C1 segment of cervical spinal cord (tissue), 14 donors: Measurements from ENCODE around the gene RTF1.
"Not testable (repeated sequence)": the region's sequence is repeated elsewhere in the genome, so short reads cannot be mapped to it uniquely, and the experiment has no call there.

Source experiments
- DNase-seq, 14 donors: peaks; one replicate each; lab custom pipeline; 2025; lab: John Stamatoyannopoulos, UW

Gene RTF1

DNA sequence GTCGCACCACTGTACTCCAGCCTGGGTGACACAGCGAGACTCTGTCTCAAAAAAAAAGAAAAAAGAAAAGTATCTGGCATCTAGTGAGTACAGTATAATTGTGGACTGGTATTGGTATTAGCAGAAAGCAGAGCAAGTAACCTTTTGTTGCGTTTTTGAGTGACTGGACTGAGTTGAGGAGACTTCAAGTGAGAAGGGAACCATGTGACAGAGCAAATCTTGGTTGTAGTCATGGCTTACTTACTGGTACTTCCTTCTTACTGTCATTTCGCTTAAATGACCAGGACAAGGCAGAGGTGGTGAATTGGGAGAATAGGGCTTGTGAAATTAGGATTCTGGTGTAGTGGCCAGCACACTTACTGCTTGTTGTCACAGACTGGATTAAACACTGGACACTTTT lies 20.6 kb downstream of the RTF1 start:
- DNase-seq: no peak

DNA sequence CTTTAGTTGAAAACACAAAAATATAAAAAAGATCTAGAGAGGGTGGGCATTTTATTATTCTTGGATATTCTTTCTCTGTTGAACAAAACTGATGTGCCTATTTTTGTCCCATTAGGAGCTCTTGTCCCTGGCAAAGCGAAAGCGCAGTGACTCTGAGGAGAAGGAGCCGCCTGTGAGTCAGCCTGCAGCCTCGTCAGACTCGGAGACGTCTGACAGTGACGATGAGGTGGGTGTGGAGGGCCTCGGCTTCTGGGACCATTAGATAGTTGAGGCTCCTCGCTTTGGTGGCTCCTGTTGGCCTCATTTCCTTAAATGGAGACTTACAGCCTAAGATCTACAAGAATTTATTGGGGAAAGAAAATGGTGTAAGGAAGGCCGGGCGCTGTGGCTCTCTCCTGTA lies 21.3 kb downstream of the RTF1 start:
- no peak for DNase-seq

DNA sequence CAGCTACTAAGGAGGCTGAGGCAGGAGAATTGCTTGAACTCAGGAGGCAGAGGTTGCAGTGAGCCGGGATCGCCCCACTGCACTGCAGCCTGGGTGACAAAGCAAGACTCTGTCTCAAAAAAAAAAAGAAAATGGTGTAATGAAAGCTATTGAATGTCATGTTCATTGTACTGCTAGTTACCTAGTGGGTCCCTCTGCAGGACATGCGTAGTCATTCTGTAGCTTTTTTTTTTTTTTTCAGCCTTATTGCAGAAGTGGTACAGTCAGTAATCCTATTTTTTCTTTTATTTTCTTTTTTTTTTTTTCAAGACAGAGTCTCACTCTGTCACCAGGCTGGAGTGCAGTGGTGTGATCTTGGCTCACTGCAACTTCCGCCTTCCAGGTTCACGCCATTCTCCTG lies 21.9 kb downstream of the RTF1 start:
- DNase-seq: not testable (repeated sequence)

DNA sequence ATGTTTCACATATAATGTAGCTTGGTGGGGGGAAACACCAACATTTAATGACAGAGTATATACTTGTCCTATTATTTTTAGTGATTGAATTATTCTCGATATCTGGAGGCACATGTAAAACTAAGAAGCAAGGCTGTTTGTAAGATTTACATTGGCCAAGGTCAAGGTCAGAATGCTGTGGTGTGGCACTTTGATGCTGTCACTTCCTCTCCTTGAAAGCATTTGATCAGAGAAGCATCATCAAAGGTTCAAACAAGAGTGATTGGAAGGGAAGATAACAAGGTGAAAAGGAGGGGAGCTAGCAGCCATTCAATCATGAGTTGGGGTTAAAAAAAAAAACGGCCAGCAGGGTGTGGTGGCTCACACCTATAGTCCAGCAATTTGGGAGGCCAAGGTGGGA lies 26.4 kb downstream of the RTF1 start:
- DNase-seq: no peak

DNA sequence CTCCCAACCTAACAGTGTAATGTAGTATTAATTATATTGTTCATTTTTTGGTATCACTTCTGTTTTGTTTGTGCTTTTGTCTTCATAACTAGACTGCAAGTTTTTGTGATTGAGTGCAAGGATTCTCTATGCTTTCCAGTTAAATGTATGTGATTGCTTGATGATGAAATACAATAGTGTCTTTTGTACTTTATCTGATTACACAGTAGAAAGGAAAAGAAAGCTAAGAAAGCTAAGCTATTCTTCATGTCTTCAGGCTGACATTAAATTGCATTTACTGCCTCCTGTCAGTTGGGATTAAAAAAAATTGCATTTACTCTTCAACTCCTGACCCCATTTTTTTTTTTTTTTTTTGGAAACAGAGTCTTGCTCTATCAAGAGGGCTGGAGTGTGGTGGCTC lies 28.5 kb downstream of the RTF1 start:
- no peak for DNase-seq

DNA sequence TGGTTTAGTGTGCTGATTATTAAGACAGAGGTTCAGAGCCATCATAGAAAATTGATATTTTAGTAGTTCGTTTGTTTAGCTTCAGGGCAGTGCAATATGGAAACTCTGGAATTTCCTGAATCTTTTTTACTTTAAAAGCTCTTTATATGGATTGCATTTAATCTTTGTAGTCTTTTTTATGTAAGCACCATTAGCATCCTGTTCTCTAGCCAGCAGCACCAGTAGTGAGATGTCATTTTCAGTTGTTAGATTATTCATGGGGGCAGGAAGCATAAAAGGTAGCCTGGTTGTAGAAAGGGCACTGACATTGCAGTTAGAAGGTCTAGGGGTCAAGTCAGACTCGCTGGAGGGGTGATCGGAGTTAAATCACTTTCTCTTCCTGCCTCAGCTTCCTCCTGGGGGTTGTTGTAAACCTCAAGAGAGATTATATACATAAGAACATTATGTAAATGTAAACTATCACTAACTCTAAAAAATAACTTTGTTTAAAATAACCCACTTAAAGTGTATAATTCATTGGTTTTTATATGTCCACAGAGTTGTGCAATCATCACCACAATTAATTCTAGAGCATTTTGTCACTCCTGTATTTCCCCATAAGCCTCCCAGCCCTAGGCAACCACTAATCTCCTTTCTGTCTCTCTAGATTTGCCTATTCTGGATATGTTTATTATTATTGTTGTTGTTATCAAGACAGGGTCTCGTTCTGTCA lies 45.3 kb downstream of the RTF1 start:
- no peak for DNase-seq

DNA sequence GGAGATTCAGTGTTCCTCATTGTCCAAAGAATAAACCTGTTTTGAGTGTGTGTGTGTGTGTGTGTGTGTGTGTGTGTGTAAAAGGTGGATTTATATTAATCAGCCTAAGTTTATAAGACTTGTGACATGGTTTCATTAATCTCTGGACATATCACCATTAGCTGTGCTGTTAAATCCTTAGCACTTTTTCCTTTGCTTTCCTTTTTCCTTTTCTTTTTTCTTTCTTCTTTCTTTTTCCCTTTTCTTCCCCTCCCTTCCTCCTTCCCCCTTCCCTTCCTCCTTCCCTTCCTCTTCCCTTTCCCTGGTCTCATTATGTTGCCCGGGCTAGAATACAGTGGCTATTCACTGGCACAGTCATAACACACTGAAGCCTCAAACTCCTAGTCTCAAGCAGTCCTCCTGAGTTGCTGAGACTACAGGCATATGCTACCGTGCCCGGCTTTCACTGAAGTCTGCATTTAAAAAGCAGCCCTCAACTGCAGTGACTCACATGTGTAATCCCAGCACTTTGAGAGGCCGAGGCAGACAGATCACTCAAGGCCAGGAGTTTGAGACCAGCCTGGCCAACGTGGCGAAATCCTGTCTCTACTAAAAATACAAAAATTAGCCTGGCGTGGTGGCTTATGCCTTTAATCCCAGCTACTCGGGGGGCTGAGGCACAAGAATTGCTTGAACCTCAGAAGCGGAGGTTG lies 48.1 kb downstream of the RTF1 start:
- DNase-seq: no peak

DNA sequence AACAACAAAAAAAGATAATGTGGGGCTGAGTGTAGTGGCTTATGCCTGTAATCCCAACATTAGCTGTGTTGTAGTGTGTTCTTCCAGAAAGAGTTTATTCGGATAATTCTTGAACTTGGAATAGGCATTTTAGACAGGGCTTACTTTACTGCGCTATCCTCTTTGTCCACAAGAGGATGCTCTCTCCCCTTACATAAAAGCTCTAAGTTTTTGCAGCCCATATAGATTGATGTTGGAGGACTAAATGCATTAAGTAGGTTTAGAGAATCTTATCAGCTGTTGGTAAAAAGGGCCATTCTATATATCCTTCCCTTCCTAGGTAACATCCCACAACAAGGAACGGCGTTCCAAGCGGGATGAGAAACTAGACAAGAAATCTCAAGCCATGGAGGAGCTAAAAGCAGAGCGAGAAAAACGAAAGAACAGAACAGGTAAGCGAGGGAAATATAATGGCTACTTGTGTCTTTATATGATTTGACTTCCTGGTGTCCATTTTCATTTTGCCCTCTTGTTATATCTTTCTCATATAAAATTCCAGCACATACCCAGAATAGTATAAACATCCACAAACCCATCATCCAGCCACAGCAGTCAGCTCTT lies 49.0 kb downstream of the RTF1 start:
- no peak for DNase-seq

DNA sequence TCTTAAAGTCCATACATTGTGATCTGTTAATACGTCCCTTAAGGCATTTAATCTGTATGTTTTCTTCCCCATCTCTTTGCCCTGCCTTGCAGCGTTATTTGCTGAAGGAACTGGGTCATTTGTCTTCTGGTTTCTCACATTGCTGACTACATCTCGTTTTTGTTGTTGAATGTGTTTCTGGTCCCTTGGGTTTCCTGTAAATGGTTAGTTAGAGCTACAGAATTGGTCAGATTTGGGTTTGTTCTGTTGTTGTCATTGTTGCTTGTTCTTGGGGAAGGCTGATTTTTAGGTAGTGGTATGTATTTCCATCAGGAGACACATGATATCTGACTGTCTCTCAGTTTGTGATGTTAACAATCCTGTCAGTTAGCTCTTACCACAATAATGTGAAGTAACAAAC lies 49.8 kb downstream of the RTF1 start:
- DNase-seq: no peak

DNA sequence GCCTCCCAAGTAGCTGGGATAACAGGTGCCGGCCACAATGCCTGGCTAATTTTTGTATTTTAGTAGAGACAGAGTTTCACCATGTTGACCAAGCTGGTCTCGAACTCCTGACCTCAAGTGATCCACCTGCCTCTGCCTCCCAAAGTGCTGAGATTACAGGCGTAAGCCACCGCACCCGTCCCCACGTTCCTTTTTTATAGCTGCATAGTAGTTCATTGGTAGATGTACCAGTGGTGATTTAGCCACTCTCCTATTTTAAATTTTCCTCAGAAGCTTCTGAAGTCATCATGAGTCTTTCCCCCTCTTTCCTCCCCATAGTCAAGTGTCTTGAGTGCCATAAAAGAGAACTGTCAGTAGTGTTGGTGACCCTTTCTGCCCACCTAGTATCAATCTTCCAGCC lies 52.7 kb downstream of the RTF1 start:
- DNase-seq: not testable (repeated sequence)

DNA sequence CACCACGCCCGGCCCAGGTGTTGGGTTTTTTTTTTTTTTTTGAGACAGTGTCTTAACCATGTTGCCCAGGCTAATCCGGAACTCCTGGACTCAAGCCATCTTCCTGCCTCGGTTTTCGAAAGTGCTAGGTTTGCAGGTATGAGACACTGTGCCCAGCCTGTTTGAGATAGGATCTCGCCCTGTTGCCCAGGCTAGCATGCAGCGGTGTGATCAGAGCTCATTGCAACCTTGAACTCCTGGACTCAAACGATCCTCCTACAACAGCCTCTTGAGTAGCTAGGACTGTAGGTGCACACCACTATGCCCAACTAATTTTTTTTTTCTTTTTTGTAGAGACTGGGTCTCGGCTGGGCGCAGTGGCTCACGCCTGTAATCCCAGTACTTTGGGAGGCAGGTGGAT lies 56.5 kb downstream of the RTF1 start:
- DNase-seq: no peak

DNA sequence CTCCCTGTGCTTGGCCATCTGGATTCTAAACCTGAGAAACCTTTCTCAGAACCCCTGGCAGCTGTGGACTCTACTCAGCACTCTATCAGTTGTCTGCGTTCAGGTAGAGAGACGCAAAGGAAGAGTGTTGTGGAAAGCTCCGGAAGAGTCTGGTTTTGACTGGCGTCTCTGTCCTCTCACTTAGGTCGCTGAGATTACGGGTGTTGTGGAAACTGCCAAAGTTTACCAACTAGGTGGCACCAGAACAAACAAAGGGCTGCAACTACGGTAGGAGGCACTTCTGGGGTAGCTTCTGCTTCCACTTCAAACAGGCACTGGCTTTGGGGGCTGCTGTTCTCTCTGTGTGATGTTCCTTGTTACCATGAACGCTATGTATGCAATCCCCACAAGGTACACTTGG lies 57.5 kb downstream of the RTF1 start:
- DNase-seq: no peak

DNA sequence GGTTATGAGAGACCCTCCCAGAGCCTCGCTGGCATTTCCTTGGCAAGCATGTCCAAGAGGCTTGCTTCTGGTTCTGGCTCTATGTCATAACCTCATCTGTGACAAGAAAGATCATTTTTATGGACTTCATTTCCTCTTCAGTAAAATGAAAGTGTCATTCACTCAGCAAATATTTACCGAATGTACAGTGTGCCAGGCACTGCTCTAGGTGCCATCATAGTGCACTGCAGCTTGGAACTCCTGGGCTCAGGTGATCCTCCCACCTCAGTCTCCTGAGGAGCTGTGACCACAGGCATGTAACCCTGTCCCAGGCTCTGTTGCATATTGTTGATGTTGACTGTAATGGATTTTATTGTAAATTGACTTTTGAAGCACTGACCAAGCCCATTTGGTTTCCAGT lies 58.0 kb downstream of the RTF1 start:
- DNase-seq: no peak

DNA sequence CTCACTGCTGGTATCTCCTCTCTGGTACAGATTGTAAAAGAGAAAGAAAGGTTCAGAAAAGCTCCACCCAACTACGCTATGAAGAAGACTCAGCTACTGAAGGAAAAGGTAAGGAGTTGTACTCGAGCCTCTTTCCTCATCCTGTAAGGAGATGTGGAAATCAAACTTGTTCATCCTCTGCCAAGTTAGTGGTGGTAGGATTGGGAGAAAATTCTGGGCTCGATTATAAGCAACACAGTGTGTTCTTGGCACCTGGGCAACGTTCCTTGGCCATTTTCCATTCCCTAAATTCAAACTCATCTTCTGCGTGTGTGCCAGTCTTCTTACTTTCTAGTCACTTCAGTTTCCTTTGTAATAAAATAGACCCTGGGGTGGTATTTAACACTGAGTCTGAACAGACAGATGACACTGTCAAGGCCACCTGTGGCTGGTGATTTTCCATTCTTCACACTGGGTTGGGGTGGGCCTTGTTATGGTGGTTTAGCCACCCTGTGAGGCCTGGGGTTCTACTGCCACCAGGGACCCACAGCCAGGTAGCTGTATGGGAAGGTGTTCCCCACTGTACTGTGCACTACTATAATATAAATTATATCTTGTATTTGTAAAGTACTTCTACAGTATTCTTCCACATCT lies 59.6 kb downstream of the RTF1 start:
- DNase-seq: no peak

DNA sequence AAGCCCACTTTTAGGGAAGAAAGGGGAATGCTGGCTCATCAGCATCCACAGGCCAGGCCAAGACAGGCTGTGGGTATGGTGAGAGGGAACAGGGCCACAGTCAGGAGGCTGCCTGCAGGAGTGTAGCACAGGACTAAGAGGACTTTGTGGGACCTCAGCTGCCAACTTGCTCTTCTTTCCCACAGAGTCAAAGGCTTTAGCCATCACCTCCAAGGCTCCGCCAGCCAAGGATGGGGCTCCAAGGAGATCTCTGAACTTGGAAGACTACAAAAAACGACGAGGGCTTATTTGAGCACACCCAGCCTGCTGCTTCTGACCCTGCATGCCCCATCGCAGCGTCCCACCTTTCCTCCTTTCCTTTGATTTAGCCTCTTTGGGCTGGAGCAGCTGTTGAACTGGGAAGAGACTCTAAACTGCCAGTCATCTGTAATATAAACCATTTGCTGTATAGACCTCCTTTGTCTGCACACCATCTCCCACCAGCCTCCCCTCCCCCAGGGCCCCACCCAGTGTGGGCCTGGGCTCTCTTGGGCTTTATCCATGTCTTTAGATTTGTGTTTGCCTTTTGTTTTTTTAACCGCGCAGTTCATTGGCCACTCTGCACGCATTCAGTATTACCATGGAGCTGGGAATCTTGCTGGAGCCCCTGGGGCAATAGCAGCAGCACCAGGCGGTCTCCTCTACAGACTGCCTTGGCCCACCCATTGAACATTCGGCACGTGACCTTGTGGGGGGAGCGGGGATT lies 63.7 kb downstream of the RTF1 start:
- no peak for DNase-seq

DNA sequence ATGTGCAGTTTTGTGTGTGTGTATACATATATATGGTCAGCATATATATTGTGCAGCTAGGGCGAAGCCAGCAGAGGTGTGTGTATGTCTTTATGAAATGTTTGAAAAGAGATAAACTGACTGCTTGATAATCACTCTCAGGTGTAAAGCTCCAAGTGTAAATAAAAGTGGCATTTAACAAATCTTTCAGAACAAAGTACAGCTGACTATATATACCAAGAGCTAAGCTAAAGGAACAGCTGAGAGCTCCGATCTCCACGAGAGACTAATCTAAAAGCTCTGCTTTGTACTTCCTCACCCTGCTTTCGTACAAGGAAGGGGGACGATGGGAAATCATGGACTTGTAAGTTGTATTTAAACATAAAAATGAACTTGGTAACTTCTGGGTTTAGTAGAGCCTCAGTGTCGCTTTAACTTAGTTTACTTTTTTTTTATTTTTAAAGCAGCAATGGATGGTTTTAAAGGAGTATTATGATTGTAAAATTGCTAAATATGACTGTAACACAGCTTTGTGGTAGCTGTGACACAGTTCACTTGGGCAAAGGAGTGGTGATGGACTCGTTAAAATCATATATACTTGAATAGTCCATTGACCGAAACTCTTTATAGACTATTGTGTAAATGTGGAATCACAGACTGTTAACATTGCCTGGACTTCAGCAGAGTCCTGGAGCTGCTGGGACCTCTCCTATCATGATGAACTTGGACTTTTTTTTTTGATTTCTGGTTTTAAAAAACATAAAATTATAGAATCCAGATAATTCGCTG lies 65.4 kb downstream of the RTF1 start:
- no peak for DNase-seq

DNA sequence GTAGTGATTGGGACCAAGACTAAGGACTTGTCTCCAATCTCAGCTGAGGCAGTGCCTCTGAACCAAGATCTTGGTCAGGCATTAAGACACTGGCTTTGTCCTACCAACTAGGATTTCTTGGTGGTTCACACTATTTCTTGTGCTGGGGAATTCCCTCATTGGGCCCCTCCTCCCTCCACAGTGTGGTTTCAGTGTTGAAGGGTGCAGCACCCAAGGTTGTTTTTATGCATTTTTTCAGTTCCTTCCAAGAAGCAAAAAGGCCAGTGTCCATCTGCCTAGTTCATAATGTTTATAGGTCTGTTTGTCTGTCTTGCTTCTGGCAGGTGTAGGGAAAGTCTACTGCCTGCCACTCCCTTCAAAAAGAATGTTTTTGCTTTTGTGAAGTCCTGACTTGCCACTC lies 66.2 kb downstream of the RTF1 start:
- DNase-seq: no peak

DNA sequence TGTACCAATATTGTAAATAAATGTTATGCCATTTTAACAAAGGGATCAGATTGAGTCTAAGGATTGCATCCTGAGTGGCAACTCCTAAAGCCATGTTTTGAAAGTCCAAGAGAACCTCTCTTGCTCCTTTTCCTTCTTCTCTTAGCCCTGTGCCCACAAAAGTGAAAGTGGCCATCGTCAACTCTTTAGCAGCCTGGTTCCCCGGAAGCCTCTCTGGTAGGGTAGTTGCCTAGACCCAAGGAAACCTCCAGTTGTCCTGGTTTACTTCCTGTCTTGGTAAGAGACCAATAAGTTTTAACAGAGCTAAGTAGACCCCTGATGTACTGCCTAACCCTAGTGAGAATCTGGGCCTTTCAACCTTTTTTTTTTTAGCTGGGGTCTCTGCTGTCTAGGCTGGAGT lies 66.6 kb downstream of the RTF1 start:
- no peak for DNase-seq

DNA sequence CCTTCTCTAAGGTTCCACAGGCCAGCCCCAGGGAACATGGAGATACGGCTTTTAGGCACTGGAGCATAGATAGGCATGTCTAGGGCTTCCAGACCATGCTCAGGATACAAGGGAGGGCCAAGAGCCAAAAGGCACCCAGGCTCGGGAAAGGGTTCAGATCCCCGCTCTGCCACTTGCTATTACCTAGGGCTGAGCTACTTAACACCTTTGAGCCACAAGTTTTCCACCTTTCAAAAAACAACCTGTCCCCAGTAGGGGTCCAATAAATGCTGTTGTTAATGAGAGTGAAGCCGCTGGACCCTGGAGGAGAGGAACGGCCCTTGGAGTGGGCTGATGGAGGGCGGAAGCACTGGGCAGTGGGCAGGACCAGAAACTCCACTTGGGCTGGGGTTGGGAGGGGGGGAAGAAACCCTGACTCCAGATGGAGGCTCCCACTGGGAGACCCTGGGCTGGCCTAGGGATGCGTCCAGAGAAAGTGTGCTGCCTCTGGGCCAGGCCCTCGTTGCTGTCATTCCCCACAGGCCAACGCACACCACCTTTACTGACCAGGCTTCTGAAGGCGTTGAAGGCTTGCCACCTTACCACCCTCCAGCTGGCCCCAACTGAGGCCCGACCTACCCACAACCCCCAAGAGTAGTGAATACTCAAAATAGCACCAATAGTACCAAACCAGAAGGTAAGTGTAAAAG lies 68.2 kb downstream of the RTF1 start:
- no peak for DNase-seq

DNA sequence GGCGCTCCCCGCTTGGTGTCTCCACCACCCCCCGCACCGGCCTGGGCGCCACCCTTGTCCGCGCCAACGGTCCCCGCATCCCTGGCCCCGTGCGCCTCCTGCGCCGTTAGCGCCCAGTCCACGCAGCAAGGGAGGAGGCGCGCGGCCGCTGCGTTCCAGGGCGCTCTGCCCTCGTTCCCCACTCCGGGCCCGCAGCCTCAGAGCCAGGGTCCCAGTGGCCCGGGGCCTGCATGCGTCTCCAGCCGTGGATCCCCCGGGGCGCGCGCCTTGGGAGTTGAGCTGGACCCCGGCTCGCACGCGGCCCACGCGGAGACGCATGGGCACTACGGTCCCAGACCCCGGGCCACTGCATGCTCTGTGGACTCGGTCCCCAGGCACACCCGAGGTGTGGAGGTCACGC lies 69.4 kb downstream of the RTF1 start:
- no peak for DNase-seq

DNA sequence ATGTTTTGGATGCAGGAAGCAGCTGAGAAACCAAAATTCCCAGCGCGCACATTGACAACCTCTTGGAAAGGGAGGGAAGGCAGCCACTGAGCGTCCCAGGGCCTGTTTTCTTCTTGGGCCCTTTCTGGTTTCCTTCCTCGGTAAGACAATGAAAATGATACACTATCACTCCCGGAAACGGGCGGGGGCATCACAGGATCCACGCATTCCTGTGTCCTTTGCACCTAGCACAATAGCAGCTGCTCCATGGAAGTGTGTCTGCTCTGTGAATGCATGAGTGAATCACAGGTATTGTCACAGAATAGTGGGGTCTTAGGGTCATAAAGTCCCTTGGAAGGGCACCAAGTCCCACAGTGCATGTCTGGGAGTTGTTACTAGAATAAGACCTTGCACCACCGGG lies 70.5 kb downstream of the RTF1 start:
- DNase-seq: no peak
